ENCODE data around the gene BCL11B. TPM values are rescaled to one million over a fixed set of nuclear protein-coding genes. Genes with fewer than 3 reads are reported as not detected.
A peak's percentile ranks its signal among the peaks of the same experiment; 100 is the strongest.

Gene BCL11B
- total RNA-seq, 2 experiments from 2014 or later = 62.1 to 66.2 TPM

DNA sequence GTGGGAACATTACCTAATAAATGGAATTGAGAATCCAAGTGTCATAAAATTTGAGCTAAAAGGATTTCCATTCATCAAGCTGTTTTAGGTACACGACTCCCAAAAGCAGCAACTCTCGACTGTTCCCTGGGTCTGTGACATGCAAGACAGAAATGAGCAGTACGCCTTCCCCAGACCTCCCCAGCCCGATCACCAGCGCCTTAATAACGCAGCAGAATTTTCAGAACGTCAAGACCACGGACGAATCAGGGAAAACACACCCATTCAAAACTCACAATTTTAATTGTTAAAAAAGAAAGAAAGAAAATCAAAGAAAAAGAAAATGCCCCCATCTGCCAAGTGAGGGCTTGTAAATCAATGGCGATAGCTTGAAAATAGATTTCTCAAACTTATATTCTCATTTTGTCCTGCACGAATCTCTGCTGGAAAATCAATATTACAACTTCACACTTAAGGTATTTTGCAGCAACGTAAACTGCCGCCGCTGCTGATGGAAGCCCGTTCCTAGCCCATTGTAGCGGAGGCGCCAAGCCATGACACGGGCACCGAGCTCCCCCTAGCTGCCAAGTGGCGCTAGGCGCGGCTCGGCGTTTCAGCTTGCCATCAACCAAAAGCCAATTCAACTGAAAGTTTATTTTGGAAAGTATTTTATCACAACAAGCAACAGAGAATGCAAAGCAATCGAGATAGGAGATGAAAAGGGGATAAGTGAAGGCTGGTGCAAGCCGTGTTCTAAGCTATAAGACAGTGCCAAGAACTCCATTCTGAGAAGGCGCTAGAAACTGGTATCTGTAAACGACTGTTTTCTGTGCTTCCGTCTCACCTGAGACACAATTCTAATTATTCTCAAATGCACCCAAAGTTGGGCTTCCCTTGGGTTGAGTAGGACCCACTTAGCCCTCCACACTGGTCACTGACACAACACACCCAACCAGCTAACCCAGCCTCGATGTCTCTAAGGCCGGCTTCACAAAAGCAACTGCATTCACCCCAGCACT, 5.5 kb downstream of the BCL11B start:
- H3K36me3 Mint-ChIP-seq (ENCODE audit: low read depth) = peaks cover 80% of the 10 kb centered on the region
- H3K27me3 Mint-ChIP-seq = no peaks in the 10 kb centered on the region
- POLR2A ChIA-PET = interaction anchor here (0.6 to 1.5 kb wide), 5 partner anchors 29 to 1130 kb away, joined by 3 read pairs; no protein-coding TSS in a partner anchor
- ATAC-seq (peak; percentile 38), DNase-seq (peak; percentile 94)
- intact Hi-C loops (cut with DNase I, micrococcal nuclease) = loop anchor here (1.0 to 10.0 kb wide), 11 partner anchors 7 to 1962 kb away; no protein-coding TSS in a partner anchor
- CTCF ChIA-PET = interaction anchor here (0.6 to 5.5 kb wide), 36 partner anchors 9 to 1288 kb away, joined by 3 to 32 read pairs (median 4); no protein-coding TSS in a partner anchor
- peak overlapping the region; percentile 99 for H3K27ac Mint-ChIP-seq
- peak overlapping the region; percentile 87 for H3K4me3 Mint-ChIP-seq
- H3K4me1 Mint-ChIP-seq = peaks cover 37% of the 10 kb centered on the region
- H3K9me3 Mint-ChIP-seq (ENCODE audit: low read depth) = no peaks in the 10 kb centered on the region

DNA sequence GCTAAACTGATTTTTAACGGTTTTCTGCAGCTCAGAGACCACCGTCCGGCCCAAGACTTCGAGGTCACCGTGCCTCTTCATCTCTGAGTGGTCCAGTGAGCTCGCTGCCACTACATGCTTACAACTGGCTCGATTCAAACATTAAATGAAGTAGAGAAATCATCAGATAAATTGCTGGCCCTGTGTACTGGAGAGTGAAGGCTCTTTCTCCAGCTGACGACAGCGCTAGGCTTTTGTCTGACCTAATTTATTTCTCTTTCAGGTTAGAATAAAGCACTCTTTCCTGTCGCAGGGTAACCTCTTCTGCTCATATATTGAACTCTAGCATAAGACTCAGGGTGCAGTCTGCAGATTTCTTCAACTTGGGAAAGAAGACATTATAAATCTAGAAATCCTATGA, 6.4 kb downstream of the BCL11B start:
- DNase-seq = peak; percentile 24
- ChIA-PET POLR2A (interaction anchor here (0.6 to 0.9 kb wide), 3 partner anchors 31 to 1092 kb away, joined by 3 read pairs; no protein-coding TSS in a partner anchor), CTCF (interaction anchor here (0.7 to 5.5 kb wide), 19 partner anchors 11 to 1287 kb away, joined by 3 to 32 read pairs (median 4); no protein-coding TSS in a partner anchor)
- no peak for ATAC-seq
- Mint-ChIP-seq H3K36me3 (ENCODE audit: low read depth) (peaks cover 86% of the 10 kb centered on the region), H3K9me3 (ENCODE audit: low read depth) (no peaks in the 10 kb centered on the region), H3K4me1 (peaks cover 44% of the 10 kb centered on the region), H3K27me3 (no peaks in the 10 kb centered on the region), H3K27ac (peak overlapping the region; percentile 99), H3K4me3 (peak overlapping the region; percentile 87)
- intact Hi-C loops (cut with DNase I, micrococcal nuclease) = loop anchor here (5.0 to 10.0 kb wide), 4 partner anchors 33 to 1961 kb away; no protein-coding TSS in a partner anchor

DNA sequence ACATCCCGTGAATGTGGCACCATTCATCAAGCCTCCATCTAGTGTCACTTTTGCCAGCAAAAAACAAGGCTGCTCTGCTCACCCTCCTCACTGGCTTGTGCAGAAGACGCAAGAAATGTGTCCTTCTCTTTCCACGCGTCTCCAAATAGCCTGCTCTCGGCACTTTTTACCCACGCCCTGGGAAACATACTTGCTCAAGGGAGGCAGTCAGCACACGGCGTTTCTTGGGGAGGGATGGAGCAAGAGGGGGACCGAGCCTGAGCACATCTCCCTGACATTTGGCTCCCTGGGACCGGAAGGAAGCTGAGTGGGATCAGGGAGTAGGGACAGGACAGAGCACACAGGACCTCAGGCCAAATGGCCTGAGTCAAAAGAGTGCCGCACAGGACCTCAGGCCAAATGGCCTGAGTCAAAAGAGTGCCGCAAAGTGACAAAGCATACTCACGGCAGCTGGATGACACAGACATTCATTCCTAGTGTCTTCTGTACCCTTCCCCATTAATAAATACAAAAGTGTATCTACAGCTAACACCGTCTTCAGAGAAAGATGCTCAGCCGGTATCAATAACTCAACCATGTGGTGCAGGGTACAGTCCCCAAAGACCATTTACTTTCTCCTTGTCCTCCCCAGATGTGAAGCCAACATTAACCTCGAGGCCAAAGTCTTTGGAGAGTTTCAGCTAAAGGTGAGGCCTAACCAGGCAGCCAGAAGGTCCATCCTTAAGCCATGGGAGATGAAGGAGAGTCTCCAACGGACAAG, 7.1 kb downstream of the BCL11B start:
- DNase-seq (peak; percentile 38), ATAC-seq (no peak)
- H3K27ac Mint-ChIP-seq = peak overlapping the region; percentile 99
- H3K4me3 Mint-ChIP-seq = peak overlapping the region; percentile 87
- intact Hi-C loops (cut with DNase I, micrococcal nuclease) = loop anchor here (5.0 to 10.0 kb wide), 4 partner anchors 33 to 1960 kb away; no protein-coding TSS in a partner anchor
- H3K27me3 Mint-ChIP-seq = no peaks in the 10 kb centered on the region
- H3K9me3 Mint-ChIP-seq (ENCODE audit: low read depth) = no peaks in the 10 kb centered on the region
- ChIA-PET POLR2A (interaction anchor here (0.6 to 0.9 kb wide), 4 partner anchors 31 to 1091 kb away, joined by 3 to 10 read pairs (median 3); no protein-coding TSS in a partner anchor), CTCF (interaction anchor here (0.6 to 5.5 kb wide), 12 partner anchors 11 to 1870 kb away, joined by 3 to 32 read pairs (median 4); no protein-coding TSS in a partner anchor)
- peaks cover 51% of the 10 kb centered on the region for H3K4me1 Mint-ChIP-seq
- peaks cover 88% of the 10 kb centered on the region for H3K36me3 Mint-ChIP-seq (ENCODE audit: low read depth)

DNA sequence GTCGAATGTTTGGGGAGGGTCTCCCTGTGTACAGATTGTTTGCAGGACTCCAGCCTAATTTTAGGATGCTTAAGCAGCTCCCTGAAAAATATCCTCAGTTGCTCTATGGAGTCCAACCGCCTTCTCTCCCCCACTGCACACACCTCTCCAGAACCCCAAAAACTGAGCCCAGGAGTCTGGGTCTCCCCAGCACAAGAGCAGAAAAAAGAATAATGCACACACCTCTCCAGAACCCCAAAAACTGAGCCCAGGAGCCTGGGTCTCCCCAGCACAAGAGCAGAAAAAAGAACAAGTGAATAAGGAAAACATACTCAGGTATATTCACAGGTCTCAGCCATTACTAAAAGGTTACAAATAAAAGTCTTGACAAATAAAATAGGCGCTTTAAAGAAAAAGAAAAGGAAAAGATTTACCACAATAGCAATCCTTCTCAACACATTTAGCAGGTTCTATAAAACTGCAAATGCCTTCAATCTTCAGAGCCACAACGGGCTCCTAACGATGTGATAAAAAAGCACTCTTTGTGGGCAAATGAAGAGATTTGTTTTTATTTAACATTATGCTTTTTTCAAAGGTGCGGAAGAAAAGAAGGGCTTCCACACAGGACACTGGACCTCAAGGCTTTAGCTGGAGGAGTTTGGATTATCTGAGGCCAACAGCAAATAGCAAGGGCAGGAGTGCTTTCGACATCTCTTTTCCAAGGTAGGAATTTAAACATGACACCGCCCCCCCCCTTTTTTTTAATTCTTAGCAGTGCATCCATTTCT, 8.2 kb downstream of the BCL11B start:
- peak overlapping the region; percentile 87 for H3K4me3 Mint-ChIP-seq
- peaks cover 93% of the 10 kb centered on the region for H3K36me3 Mint-ChIP-seq (ENCODE audit: low read depth)
- peaks cover 62% of the 10 kb centered on the region for H3K4me1 Mint-ChIP-seq
- DNase-seq = no peak
- no peaks in the 10 kb centered on the region for H3K9me3 Mint-ChIP-seq (ENCODE audit: low read depth)
- POLR2A ChIA-PET = interaction anchor here (0.6 to 3.7 kb wide), 5 partner anchors 8 to 76 kb away, joined by 3 to 20 read pairs (median 3); partner anchors contain the start of gene BCL11B
- intact Hi-C loops (cut with DNase I, micrococcal nuclease) = loop anchor here (2.0 to 10.0 kb wide), 3 partner anchors 73 to 1959 kb away; no protein-coding TSS in a partner anchor
- peak overlapping the region; percentile 99 for H3K27ac Mint-ChIP-seq
- H3K27me3 Mint-ChIP-seq = no peaks in the 10 kb centered on the region
- ATAC-seq = no peak
- CTCF ChIA-PET = interaction anchor here (0.6 to 5.5 kb wide), 4 partner anchors 10 to 1058 kb away, joined by 3 to 32 read pairs (median 8); no protein-coding TSS in a partner anchor

DNA sequence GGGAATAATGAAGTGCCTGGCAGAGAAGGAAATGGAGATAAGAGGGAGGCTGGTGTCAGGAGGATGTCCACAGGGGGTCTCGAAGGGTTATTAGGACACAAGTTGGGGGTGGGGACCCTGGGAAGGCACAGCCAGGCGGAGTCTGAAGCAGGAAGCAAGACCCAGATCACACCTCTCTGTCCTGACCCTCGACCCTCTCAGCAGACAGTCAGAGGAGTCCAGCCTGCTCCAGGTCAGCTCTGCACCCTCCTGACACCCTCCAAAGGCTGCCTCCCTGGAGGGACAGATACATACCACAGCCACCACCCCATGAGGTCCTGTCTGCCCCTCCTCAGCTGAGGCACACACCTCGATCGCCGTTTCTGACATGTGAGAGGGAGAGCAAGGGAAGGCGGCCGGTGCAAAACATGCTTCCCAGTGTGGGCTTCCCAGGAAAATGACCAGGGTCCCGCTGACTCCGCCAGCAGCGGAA, 9.0 kb downstream of the BCL11B start:
- ChIA-PET CTCF (interaction anchor here (0.6 to 3.0 kb wide), 11 partner anchors 9 to 1286 kb away, joined by 3 to 12 read pairs (median 5); no protein-coding TSS in a partner anchor), POLR2A (interaction anchor here (0.6 to 3.7 kb wide), 6 partner anchors 9 to 67 kb away, joined by 3 to 20 read pairs (median 4); partner anchors contain the start of gene BCL11B)
- Mint-ChIP-seq H3K36me3 (ENCODE audit: low read depth) (peaks cover 93% of the 10 kb centered on the region), H3K4me1 (peaks cover 70% of the 10 kb centered on the region), H3K4me3 (peak overlapping the region; percentile 87), H3K27ac (peak overlapping the region; percentile 99), H3K9me3 (ENCODE audit: low read depth) (no peaks in the 10 kb centered on the region), H3K27me3 (no peaks in the 10 kb centered on the region)
- no peak for ATAC-seq
- intact Hi-C loops (cut with DNase I, micrococcal nuclease) = loop anchor here (2.0 to 10.0 kb wide), 3 partner anchors 72 to 1958 kb away; no protein-coding TSS in a partner anchor
- peak; percentile 39 for DNase-seq

DNA sequence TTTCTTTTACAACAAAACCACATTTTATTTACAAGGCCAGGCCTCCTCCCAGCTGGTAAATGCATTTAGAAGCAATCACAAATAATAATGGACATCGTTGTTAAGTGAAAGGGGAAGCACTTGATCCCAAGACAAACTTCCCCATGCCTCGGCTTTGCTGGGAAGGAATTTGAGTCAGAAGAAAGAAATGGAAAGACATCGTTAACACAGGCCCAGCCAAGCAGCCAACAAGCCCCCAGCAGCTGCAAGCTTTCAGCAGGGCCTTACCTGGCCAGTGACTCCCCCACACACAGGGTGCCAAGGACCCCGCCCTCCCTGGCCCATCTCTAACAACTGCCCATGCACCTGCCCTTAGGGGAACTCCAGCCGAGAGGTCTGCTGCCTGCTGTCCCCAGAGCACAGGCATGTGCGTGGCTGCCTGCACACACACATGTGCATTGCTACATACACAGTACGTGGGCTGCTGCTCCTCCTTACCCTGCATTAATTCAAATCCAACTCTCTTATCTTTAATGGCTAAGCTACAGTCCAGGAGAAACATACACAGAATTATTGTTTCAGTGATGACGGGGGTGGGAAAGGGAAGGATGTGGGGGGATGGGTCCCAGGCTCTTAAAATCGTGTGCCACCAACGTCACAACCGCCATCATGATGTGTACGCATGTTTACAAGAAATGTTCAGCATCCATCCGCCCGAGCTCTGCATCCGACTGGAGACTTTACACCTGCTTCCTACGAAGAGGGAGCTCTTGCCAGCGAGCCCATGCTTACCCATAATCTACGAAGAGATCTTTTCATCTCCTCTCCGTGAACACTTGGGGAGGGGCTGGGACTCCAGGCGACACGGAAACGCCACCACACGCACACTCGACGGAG, 9.8 kb downstream of the BCL11B start:
- POLR2A ChIA-PET = interaction anchor here (0.6 to 3.7 kb wide), 10 partner anchors 9 to 75 kb away, joined by 3 to 20 read pairs (median 4); partner anchors contain the start of gene BCL11B
- intact Hi-C loops (cut with DNase I, micrococcal nuclease) = loop anchor here (1.0 to 10.0 kb wide), 7 partner anchors 9 to 1957 kb away; no protein-coding TSS in a partner anchor
- H3K9me3 Mint-ChIP-seq (ENCODE audit: low read depth) = no peaks in the 10 kb centered on the region
- H3K36me3 Mint-ChIP-seq (ENCODE audit: low read depth) = peaks cover 93% of the 10 kb centered on the region
- DNase-seq = peak; percentile 90
- ATAC-seq = peak; percentile 56
- H3K27me3 Mint-ChIP-seq = no peaks in the 10 kb centered on the region
- H3K27ac Mint-ChIP-seq = peak overlapping the region; percentile 99
- peak overlapping the region; percentile 87 for H3K4me3 Mint-ChIP-seq
- H3K4me1 Mint-ChIP-seq = peaks cover 76% of the 10 kb centered on the region
- CTCF ChIA-PET = interaction anchor here (0.6 to 3.0 kb wide), 18 partner anchors 8 to 1285 kb away, joined by 3 to 12 read pairs (median 4); no protein-coding TSS in a partner anchor

DNA sequence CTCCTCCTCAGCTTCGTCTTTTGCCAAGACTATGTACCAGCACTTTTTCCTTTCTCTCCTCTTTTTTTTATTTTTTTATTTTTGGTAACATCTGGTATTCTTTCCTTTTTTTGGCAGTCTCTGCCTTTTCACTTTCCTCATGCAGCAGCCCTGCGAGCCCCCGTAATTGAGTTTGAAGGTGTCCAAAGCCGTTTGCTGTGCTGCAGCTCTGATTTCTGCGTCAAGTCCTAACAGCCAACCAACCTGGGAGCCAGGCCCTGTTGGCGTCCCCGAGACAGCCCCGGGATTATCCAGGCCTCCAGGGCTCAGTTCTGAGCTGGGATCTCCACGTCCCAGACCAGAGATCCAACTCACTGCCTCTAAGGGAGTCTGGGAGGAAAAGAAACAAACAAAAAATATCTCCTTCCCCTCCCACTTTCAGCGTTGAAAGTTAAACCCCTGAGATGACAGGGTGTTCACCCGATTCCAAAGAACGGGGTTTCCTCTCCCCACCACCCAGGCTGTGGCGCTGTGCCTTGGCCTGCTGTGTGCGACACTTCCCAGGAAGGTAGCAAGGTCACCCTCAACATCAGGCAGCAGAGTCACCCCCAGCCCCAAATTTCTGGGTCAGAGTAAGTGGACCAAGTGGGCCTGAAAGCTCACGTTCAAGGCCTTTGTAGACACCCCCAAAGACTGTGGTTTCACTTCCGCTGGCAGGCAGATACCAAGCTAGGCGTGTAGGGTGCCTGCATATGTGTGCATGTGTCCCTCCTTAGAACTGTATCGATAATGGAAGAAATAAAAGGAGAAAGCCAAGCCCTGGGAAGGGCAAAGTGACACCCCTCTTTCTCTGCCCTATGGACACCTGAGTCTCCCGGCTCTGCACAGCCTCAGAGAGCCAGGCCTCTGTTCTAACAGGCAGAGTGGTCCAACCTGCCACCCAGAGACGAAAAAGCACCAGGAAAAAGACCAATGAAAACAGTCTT, 11.1 kb downstream of the BCL11B start:
- H3K4me3 Mint-ChIP-seq = peak overlapping the region; percentile 87
- H3K36me3 Mint-ChIP-seq (ENCODE audit: low read depth) = peaks cover 95% of the 10 kb centered on the region
- intact Hi-C loops (cut with DNase I, micrococcal nuclease) = loop anchor here (1.0 to 10.0 kb wide), 6 partner anchors 8 to 1956 kb away; no protein-coding TSS in a partner anchor
- peak overlapping the region; percentile 99 for H3K27ac Mint-ChIP-seq
- ChIA-PET CTCF (interaction anchor here (0.5 to 3.0 kb wide), 13 partner anchors 12 to 1123 kb away, joined by 3 to 12 read pairs (median 4); no protein-coding TSS in a partner anchor), POLR2A (interaction anchor here (0.6 to 3.7 kb wide), 9 partner anchors 8 to 222 kb away, joined by 3 to 20 read pairs (median 4); partner anchors contain the start of genes BCL11B, CCNK and SETD3)
- no peaks in the 10 kb centered on the region for H3K9me3 Mint-ChIP-seq (ENCODE audit: low read depth)
- H3K27me3 Mint-ChIP-seq = no peaks in the 10 kb centered on the region
- H3K4me1 Mint-ChIP-seq = peaks cover 82% of the 10 kb centered on the region
- ATAC-seq (peak; percentile 38), DNase-seq (peak; percentile 76)

DNA sequence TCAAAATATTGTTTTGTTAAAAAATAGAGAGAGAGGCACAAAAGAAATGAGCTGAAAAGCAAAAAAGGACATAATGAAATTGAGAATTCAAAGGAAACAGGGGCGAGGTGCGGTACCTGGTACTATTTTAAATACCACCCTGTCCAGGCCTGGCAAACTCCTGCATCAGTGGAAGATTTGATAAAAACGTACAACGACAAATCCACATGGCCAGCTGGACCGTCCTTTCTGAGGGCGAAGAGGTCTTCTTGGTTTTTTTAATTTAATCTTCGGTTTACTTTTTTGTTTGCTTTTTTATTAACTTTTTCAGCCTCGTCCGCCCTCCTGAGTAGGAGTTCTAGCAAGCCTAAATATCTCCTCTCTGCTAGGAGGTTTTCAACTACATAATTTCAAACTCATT, 11.9 kb downstream of the BCL11B start:
- POLR2A ChIA-PET = interaction anchor here (0.6 to 3.7 kb wide), 5 partner anchors 9 to 223 kb away, joined by 3 to 20 read pairs (median 7); partner anchors contain the start of gene BCL11B
- CTCF ChIA-PET = interaction anchor here (0.6 to 1.9 kb wide), 5 partner anchors 12 to 71 kb away, joined by 3 to 8 read pairs (median 6); partner anchors contain the start of gene BCL11B
- ATAC-seq (no peak), DNase-seq (no peak)
- intact Hi-C loops (cut with DNase I, micrococcal nuclease) = loop anchor here (2.0 to 10.0 kb wide), 4 partner anchors 13 to 1955 kb away; no protein-coding TSS in a partner anchor
- peaks cover 90% of the 10 kb centered on the region for H3K4me1 Mint-ChIP-seq
- peak overlapping the region; percentile 99 for H3K27ac Mint-ChIP-seq
- no peaks in the 10 kb centered on the region for H3K9me3 Mint-ChIP-seq (ENCODE audit: low read depth)
- H3K36me3 Mint-ChIP-seq (ENCODE audit: low read depth) = peaks cover 95% of the 10 kb centered on the region
- H3K27me3 Mint-ChIP-seq = no peaks in the 10 kb centered on the region
- peak overlapping the region; percentile 87 for H3K4me3 Mint-ChIP-seq

All from activated CD4-positive, alpha-beta T cell treated with anti-CD3 and anti-CD28 coated beads for 36 hours (primary cell).